ENCODE results near the gene AMOTL2.
A peak's percentile ranks its signal among the peaks of the same experiment; 100 is the strongest.

AMOTL2 gene

DNA sequence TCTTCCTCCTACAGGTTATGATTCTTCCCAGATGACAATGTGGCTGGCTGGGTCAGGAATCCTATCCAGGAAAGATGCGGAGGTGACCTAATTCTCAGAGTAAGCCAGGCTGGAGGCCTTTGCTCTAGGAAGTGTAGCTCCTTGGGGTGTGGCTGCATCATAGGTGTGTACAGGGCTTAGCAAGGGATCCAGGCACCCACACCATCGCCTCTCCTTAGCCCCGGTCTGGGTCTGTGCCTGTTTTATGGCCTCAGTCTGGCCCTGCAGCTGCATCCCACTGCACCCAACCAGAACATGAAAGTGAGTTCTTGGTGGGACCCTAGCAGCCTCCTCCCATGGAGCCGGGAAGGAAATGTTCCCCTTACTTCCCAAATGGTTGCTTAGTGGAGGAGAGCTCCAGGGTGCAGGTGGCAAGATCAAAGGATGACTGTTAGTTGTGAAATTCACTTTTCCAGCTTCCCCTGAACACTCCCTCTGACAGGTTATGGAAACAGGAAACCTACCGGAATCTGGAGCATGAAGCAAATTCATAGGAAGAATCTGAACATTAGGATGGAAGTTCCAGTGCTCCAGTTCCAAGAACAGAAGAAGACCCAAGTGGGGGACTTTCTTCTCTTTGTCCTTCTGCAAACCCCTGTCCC, 2.7 kb upstream of the AMOTL2 start:
- TF ChIP-seq, protein P1, sequence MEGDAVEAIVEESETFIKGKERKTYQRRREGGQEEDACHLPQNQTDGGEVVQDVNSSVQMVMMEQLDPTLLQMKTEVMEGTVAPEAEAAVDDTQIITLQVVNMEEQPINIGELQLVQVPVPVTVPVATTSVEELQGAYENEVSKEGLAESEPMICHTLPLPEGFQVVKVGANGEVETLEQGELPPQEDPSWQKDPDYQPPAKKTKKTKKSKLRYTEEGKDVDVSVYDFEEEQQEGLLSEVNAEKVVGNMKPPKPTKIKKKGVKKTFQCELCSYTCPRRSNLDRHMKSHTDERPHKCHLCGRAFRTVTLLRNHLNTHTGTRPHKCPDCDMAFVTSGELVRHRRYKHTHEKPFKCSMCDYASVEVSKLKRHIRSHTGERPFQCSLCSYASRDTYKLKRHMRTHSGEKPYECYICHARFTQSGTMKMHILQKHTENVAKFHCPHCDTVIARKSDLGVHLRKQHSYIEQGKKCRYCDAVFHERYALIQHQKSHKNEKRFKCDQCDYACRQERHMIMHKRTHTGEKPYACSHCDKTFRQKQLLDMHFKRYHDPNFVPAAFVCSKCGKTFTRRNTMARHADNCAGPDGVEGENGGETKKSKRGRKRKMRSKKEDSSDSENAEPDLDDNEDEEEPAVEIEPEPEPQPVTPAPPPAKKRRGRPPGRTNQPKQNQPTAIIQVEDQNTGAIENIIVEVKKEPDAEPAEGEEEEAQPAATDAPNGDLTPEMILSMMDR (IDR thresholded peaks at IDR 0.05; ENCODE audit: low read depth, low read length), result no peak
- no peak for DNase-seq (ENCODE audit: low read depth, low spot score)
- no peak overlapping the region for H3K4me3 ChIP-seq (ENCODE audit: low read depth, low read length)
- in situ Hi-C loops (cut with HindIII; ENCODE audit: low sequenced_read_pairs), result no loop called here

DNA sequence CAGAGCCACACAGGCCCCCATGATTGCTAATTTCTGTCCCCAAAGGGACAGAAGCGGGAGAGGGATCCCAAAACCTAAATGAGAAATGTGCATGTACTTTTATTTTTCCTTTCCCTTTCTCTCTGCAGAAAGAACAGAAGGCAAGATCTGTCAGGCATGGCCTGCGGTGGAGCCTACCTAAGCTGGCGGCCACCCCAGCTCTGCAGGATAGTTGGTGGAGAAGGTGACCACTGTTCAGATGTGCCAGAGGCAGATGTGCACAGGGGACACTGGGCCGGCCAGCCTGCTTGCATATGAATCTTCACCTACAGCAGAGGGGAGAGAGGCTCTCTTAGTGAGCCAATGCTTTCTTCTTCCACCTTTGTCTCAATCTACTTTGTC, 2.1 kb upstream of the AMOTL2 start:
- DNase-seq (ENCODE audit: low read depth, low spot score), result no peak
- TF ChIP-seq, protein P1 (IDR thresholded peaks at IDR 0.05; ENCODE audit: low read depth, low read length), result no peak
- no peak overlapping the region for H3K4me3 ChIP-seq (ENCODE audit: low read depth, low read length)
- in situ Hi-C loops (cut with HindIII; ENCODE audit: low sequenced_read_pairs), result no loop called here

DNA sequence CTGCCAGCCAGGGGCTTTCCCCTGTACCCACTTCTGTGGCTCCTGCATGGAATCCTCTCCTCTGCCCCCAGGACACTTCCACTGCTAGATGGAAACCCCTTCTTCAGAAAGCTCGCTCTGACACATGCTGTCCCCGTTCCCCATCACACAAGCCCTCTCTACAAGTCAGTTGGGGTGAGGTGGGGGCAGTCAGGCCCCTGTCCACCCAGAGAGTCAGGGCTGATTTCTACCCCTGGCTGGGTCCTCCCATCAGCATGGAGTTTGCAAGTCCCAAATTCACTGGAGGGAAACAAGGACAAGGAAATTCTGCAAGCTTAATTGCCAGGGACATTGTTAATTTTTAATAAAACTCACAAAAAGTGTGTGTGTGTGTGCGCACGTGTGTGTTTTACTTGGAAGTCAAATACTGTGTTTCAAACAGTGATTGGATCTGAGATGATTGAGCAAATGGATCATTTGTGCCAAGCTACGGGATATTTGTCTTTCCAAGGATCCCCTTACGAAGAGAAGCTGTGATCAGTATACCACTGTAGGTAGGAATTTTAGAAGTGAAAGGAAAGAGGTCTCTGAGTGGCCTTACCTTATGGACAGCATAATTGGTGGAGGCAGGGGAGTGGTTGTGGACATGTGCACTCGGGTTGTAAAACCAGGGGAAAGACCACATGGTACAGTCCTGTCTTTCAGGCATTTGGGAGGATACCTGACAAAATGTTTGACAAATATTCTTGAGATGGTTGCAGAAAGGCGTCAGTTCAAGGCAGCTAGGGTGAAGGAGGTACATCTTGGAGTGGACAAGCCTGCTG, 1.5 kb upstream of the AMOTL2 start:
- no peak for DNase-seq (ENCODE audit: low read depth, low spot score)
- in situ Hi-C loops (cut with HindIII; ENCODE audit: low sequenced_read_pairs), result no loop called here
- TF ChIP-seq, protein P1 (IDR thresholded peaks at IDR 0.05; ENCODE audit: low read depth, low read length), result no peak

DNA sequence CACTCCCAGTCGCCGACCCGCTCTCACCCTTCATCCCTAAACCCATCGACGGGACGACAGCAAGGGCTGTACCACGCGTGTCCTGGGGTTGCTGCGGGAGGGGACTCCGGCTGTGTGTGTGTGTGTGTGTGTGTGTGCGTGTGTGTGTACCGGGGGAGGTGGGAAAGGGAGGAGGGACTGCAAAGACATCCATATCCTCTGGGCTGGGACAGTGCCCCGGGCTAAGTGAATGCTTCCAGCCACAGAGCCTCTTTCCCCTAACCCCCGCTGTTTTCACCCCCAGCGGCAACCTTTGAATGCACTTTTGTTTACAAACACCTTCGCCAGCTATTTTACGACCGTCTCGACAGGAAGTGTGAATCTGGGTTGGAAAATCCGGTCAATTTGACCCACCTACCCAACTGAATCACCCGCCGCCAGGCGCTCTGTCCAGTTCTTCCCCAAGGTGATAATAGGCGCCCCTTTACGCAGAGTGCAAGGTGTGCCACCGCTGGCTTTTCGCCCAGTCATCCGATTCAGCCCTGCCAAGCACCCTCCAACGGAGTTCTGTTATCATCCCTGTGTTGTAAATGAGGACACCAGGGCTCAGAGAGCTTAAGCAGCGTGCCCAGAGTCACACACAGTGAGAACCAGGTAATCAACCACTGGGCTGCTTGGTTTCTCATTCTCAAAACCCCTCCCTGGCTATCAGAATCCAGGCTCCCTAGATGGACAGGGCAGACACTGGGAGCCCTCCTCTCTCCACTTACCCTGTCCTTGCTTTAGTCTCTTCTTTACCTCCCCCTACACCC, 739 bp upstream of the AMOTL2 start:
- TF ChIP-seq, protein P1 (IDR thresholded peaks at IDR 0.05; ENCODE audit: low read depth, low read length), result no peak
- in situ Hi-C loops (cut with HindIII; ENCODE audit: low sequenced_read_pairs), result no loop called here
- H3K4me3 ChIP-seq (ENCODE audit: low read depth, low read length), result peak overlapping the region; percentile 93
- no peak for DNase-seq (ENCODE audit: low read depth, low spot score)

More for the DNA sequence above, 1.5 kb upstream of the AMOTL2 start:
- H3K4me3 ChIP-seq (ENCODE audit: low read depth, low read length), result no peak overlapping the region

DNA sequence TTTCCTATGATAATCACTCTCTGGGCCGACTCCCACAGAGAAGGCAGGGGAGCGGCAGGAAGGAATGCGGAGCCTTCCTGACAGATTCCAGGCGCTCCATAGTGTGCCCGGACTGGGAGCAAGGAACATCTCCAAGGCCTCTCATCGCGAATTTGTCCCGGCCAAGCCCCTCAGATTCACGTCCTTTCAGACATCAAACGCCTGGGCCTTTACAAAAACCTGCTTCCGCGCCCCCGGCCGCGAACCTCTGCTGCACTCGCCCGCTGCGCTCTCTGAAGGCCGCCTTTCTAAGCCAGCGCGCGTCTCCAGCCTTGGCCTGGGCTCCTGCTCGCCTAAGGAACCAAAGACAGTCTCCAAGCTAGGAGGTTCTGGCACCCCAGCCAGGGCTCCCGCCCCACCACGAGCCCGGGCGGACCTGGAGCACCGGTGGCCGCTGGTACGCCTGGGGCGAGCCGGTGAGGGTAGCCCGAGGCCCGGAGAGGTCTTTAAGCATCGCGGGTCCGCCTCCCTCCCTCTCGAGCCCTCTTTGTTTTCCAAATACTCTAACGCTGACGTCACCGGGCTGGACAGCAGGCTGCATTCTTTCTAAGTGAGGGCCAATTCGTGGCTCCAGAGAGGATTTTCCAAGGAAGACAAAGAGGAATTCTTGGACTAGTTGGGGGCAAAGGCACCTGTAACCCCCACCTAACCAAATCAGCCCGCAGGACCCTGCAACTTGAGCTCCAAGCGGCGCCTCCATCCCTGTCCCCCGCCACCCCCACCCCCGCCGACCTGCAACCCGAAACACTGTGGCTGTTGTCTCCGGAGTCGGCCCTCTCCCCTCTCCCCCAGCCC, 759 bp downstream of the AMOTL2 start:
- TF ChIP-seq, protein P1 (IDR thresholded peaks at IDR 0.05; ENCODE audit: low read depth, low read length), result no peak
- peak overlapping the region; percentile 93 for H3K4me3 ChIP-seq (ENCODE audit: low read depth, low read length)
- in situ Hi-C loops (cut with HindIII; ENCODE audit: low sequenced_read_pairs), result no loop called here
- peak; percentile 94 for DNase-seq (ENCODE audit: low read depth, low spot score)

Data from astrocyte of the spinal cord (primary cell).